H9 (cell line): ENCODE measurements around the gene CDKAL1. TPM values are rescaled to one million over a fixed set of nuclear protein-coding genes. Genes with fewer than 3 reads are reported as not detected.

Experiments used
- DNase-seq: peaks from one replicate; pipeline ENCODE4 v3.0.0-alpha.2; 2017
- H2AFZ ChIP-seq: one replicate; pipeline ENCODE4 v1.6.1; 2013; ENCODE audit warnings: mild to moderate bottlenecking, low read length, control low read depth, moderate library complexity
- H2AK5ac ChIP-seq: 2 replicates; pipeline ENCODE4 v1.6.1; 2013; ENCODE audit warnings: low read length, control low read depth, mixed read lengths; ENCODE audit not compliant: insufficient read length
- H2BK120ac ChIP-seq: one replicate; pipeline ENCODE4 v1.6.1; 2013; ENCODE audit warnings: low read depth, mild to moderate bottlenecking, low read length, control low read depth, inconsistent platforms; ENCODE audit not compliant: poor library complexity, severe bottlenecking
- H2BK12ac ChIP-seq: 2 replicates; pipeline ENCODE4 v1.6.1; 2013; ENCODE audit warnings: low read length, control low read depth, mixed read lengths, low read depth; ENCODE audit not compliant: insufficient read length
- H2BK15ac ChIP-seq: 2 replicates; pipeline ENCODE4 v1.6.1; 2013; ENCODE audit warnings: low read depth, low read length, control low read depth
- H2BK20ac ChIP-seq: one replicate; pipeline ENCODE4 v1.6.1; 2013; ENCODE audit warnings: low read depth, mild to moderate bottlenecking, low read length, control low read depth, inconsistent platforms; ENCODE audit not compliant: poor library complexity, severe bottlenecking
- H2BK5ac ChIP-seq: 2 replicates; pipeline ENCODE4 v1.6.1; 2013; ENCODE audit warnings: low read length, control low read depth, mixed read lengths; ENCODE audit not compliant: insufficient read length
- H3K14ac ChIP-seq: 2 replicates; pipeline ENCODE4 v1.6.1; 2013; ENCODE audit warnings: low read length, control low read depth; ENCODE audit not compliant: insufficient read depth
- H3K18ac ChIP-seq: 2 replicates; pipeline ENCODE4 v1.6.1; 2013; ENCODE audit warnings: low read depth, mild to moderate bottlenecking, mixed read lengths, low read length, control low read depth; ENCODE audit not compliant: insufficient read length
- H3K23ac ChIP-seq: 2 replicates; pipeline ENCODE4 v1.6.1; 2013; ENCODE audit warnings: low read length, control low read depth, mixed read lengths, low read depth; ENCODE audit not compliant: insufficient read length
- H3K23me2 ChIP-seq: 2 replicates; pipeline ENCODE4 v1.6.1; 2013; ENCODE audit warnings: low read depth, mild to moderate bottlenecking, mixed read lengths, low read length, control low read depth; ENCODE audit not compliant: insufficient read length, poor library complexity, severe bottlenecking
- H3K27ac ChIP-seq: 2 replicates; pipeline ENCODE4 v1.5.1; 2013; ENCODE audit warnings: low read length, control low read depth, mixed read lengths, low read depth; ENCODE audit not compliant: insufficient read length
- H3K27me3 ChIP-seq: 2 replicates; pipeline ENCODE4 v1.6.1; 2013; ENCODE audit warnings: low read length, control low read depth, inconsistent platforms; ENCODE audit not compliant: insufficient read depth
- H3K4ac ChIP-seq: 2 replicates; pipeline ENCODE4 v1.6.1; 2013; ENCODE audit warnings: low read depth, mild to moderate bottlenecking, control low read depth, inconsistent platforms, low read length, moderate library complexity
- H3K4me1 ChIP-seq: 2 replicates; pipeline ENCODE4 v1.6.1; 2013; ENCODE audit warnings: low read length, control low read depth, inconsistent platforms; ENCODE audit not compliant: insufficient read depth
- H3K4me2 ChIP-seq: 2 replicates; pipeline ENCODE4 v1.6.1; 2013; ENCODE audit warnings: low read length, control low read depth, mixed read lengths; ENCODE audit not compliant: insufficient read length, insufficient read depth
- H3K56ac ChIP-seq: 2 replicates; pipeline ENCODE4 v1.6.1; 2013; ENCODE audit warnings: low read depth, mild to moderate bottlenecking, mixed read lengths, low read length, control low read depth; ENCODE audit not compliant: insufficient read length
- H3K79me1 ChIP-seq: 2 replicates; pipeline ENCODE4 v1.6.1; 2013; ENCODE audit warnings: low read depth, mild to moderate bottlenecking, moderate library complexity, low read length, control low read depth, inconsistent platforms; ENCODE audit not compliant: insufficient read depth, poor library complexity, severe bottlenecking
- H3K79me2 ChIP-seq: 2 replicates; pipeline ENCODE4 v1.6.1; 2013; ENCODE audit warnings: low read length, control low read depth, inconsistent platforms; ENCODE audit not compliant: insufficient read depth
- H3K9ac ChIP-seq: 2 replicates; pipeline ENCODE4 v1.6.1; 2013; ENCODE audit warnings: low read length, control low read depth, mixed read lengths; ENCODE audit not compliant: insufficient read length; ENCODE audit errors: extremely low read depth
- H3K9me3 ChIP-seq: one replicate; pipeline ENCODE4 v1.6.1; 2013; ENCODE audit warnings: low read depth, low read length, inconsistent platforms; ENCODE audit not compliant: control insufficient read depth
- H3T11ph ChIP-seq: one replicate; pipeline ENCODE4 v1.6.1; 2013; ENCODE audit warnings: mild to moderate bottlenecking, low read length, control low read depth, inconsistent platforms
- H4K20me1 ChIP-seq: one replicate; pipeline ENCODE4 v1.6.1; 2013; ENCODE audit not compliant: control insufficient read depth, insufficient read length, insufficient read depth
- H4K5ac ChIP-seq: 2 replicates; pipeline ENCODE4 v1.6.1; 2013; ENCODE audit warnings: low read depth, mild to moderate bottlenecking, mixed read lengths, low read length, control low read depth; ENCODE audit not compliant: insufficient read length
- H4K8ac ChIP-seq: replicated peaks from 2 replicates; pipeline ENCODE4 v1.6.1; 2013; ENCODE audit warnings: low read length, control low read depth, mixed read lengths, low read depth; ENCODE audit not compliant: insufficient read length
- H4K91ac ChIP-seq: 2 replicates; pipeline ENCODE4 v1.6.1; 2013; ENCODE audit warnings: low read depth, mild to moderate bottlenecking, moderate library complexity, mixed read lengths, low read length, control low read depth; ENCODE audit not compliant: insufficient read length
- H3K27ac Mint-ChIP-seq, 3 experiments: 2 replicates in 2 of 3; 3 replicates in 1 of 3; pipeline ENCODE4 v1.8.0; 2020 to 2021; ENCODE audit warnings: mixed read lengths in 3 of 3, mild to moderate bottlenecking in 1 of 3, moderate library complexity in 1 of 3
- H3K27me3 Mint-ChIP-seq: 2 replicates; pipeline ENCODE4 v1.8.0; 2021; ENCODE audit warnings: low read depth, mild to moderate bottlenecking, moderate library complexity, mixed read lengths
- H3K36me3 Mint-ChIP-seq, 3 experiments: 2 replicates in 2 of 3; 3 replicates in 1 of 3; pipeline ENCODE4 v1.8.0; 2020 to 2021; ENCODE audit warnings: low read depth in 3 of 3, mixed read lengths in 3 of 3; ENCODE audit not compliant: insufficient read depth in 1 of 3
- H3K4me1 Mint-ChIP-seq, 2 experiments: 2 replicates each; pipeline ENCODE4 v1.8.0; 2020; ENCODE audit warnings: mixed read lengths in 2 of 2
- H3K4me3 Mint-ChIP-seq, 2 experiments: 2 replicates in 1 of 2; 3 replicates in 1 of 2; pipeline ENCODE4 v1.8.0; 2020 to 2021; ENCODE audit warnings: mild to moderate bottlenecking in 2 of 2, mixed read lengths in 2 of 2, moderate library complexity in 1 of 2
- H3K9me3 Mint-ChIP-seq, 2 experiments: 2 replicates in 1 of 2; 3 replicates in 1 of 2; pipeline ENCODE4 v1.8.0; 2020; ENCODE audit warnings: mild to moderate bottlenecking in 2 of 2, mixed read lengths in 2 of 2, moderate library complexity in 1 of 2
- CTCF ChIP-seq: fragments of 200-600 bp; sonication (generic); conservative IDR thresholded peaks from 3 replicates; pipeline ENCODE4 v1.8.0; 2021; ENCODE audit warnings: antibody characterized with exemption, mild to moderate bottlenecking
- WGBS: extraction: QIAGEN DNeasy Blood & Tissue Kit; methylation state at CpG from one replicate; pipeline ENCODE4 v1.1.7; 2013; ENCODE audit warnings: missing lambda C conversion rate, low lambda C conversion rate, mixed read lengths; ENCODE audit not compliant: insufficient read length; ENCODE audit errors: extremely low coverage; 5-methylcytosine and 5-hydroxymethylcytosine counted together
- total RNA-seq: library from RNA; stranded (reverse); gene quantifications from 2 replicates; pipeline ENCODE4 v1.2.1, GENCODE V29; 2021

CDKAL1 gene
- total RNA-seq, 1 experiment from 2014 or later: 23.0 TPM

DNA sequence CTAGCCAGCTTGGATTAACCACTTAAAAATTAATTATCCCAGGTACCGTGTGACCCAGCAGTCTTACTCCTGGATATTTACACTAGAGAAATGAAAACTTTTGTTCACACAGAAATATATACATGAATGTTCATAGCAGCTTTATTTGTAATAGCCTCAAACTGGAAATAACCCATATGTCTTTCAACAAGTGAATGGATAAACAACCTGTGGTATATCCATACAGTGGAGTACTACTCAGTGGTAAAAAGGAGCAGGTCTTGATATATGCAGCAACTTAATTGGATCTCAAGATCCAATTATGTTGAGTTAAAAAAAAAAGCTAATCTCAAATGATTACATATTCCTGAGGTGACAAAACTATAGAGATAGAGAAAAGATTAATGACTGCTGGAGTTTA is 381.4 kb downstream of the CDKAL1 start:
- Histone ChIP-seq H2BK12ac (no peak overlapping the region), H3K9ac (no peak overlapping the region), H2AK5ac (no peak overlapping the region), H3K23me2 (no peaks in the 10 kb centered on the region), H2BK120ac (no peak overlapping the region), H3K14ac (no peak overlapping the region), H3K4me1 (peaks cover 4% of the 10 kb centered on the region; the same call in 1 of the 2 replicates), H3K9me3 (no peaks in the 10 kb centered on the region), H3K18ac (no peak overlapping the region), H3T11ph (no peak overlapping the region), H3K4ac (no peak overlapping the region), H3K23ac (no peak overlapping the region), H2BK15ac (no peak overlapping the region), H2AFZ (no peak overlapping the region), H3K79me1 (no peaks in the 10 kb centered on the region), H3K27me3 (no peaks in the 10 kb centered on the region), H3K4me2 (no peak overlapping the region), H2BK5ac (no peak overlapping the region), H3K56ac (no peak overlapping the region), H3K27ac (no peak overlapping the region), H4K20me1 (no peaks in the 10 kb centered on the region), H4K8ac (no peak overlapping the region), H4K5ac (no peak overlapping the region), H3K79me2 (no peaks in the 10 kb centered on the region), H4K91ac (no peak overlapping the region), H2BK20ac (no peak overlapping the region)
- no CpG with 5 or more reads among the region's 1 CpG for WGBS
- H3K4me1 Mint-ChIP-seq: peaks cover 22 to 26% of the 10 kb centered on the region in 2 experiments
- peaks cover 12 to 33% (median 14%) of the 10 kb centered on the region in 3 experiments; a peak in 6 of 7 replicates for H3K36me3 Mint-ChIP-seq
- H3K9me3 Mint-ChIP-seq: peaks cover 17 to 18% of the 10 kb centered on the region in 2 experiments
- DNase-seq: no peak
- H3K27ac Mint-ChIP-seq: no peak overlapping the region
- no peaks in the 10 kb centered on the region; the same call in 1 of the 2 replicates for H3K27me3 Mint-ChIP-seq
- H3K4me3 Mint-ChIP-seq: no peak overlapping the region
- no peak for TF ChIP-seq CTCF
